SU-DHL-6 (cell line): ENCODE data around the gene GPR84.

ENCODE experiments used
- EZH2phosphoT487 ChIP-seq: fragments of 200-600 bp; sonication (generic), shearing (Covaris generic); conservative IDR thresholded peaks from 2 replicates; pipeline ENCODE4 v1.6.1; 2018; ENCODE audit warnings: mild to moderate bottlenecking, antibody characterized with exemption, low read length, moderate library complexity, mixed read lengths
- TF ChIP-seq, protein P1 (sequence below): fragments of 200-600 bp; sonication (generic); IDR thresholded peaks from one replicate; pipeline ENCODE4 v1.5.1; 2017; ENCODE audit warnings: antibody characterized with exemption, mild to moderate bottlenecking, low read length, moderate library complexity; ENCODE audit not compliant: insufficient read depth, poor library complexity, severe bottlenecking

GRCh38 chr12:54386403-54387113, 22.3 kb upstream of the GPR84 start:
- TF ChIP-seq, protein P1, sequence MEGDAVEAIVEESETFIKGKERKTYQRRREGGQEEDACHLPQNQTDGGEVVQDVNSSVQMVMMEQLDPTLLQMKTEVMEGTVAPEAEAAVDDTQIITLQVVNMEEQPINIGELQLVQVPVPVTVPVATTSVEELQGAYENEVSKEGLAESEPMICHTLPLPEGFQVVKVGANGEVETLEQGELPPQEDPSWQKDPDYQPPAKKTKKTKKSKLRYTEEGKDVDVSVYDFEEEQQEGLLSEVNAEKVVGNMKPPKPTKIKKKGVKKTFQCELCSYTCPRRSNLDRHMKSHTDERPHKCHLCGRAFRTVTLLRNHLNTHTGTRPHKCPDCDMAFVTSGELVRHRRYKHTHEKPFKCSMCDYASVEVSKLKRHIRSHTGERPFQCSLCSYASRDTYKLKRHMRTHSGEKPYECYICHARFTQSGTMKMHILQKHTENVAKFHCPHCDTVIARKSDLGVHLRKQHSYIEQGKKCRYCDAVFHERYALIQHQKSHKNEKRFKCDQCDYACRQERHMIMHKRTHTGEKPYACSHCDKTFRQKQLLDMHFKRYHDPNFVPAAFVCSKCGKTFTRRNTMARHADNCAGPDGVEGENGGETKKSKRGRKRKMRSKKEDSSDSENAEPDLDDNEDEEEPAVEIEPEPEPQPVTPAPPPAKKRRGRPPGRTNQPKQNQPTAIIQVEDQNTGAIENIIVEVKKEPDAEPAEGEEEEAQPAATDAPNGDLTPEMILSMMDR, result no peak
- no peak for TF ChIP-seq EZH2phosphoT487
